Naive B cell (primary cell): ENCODE measurements around the gene SLC7A11. TPM values are rescaled to one million over a fixed set of nuclear protein-coding genes. Genes with fewer than 3 reads are reported as not detected.

Experiments
- ATAC-seq, 2 donors: fragments of 150-1000 bp; cut with Tn5 transposase; 2 replicates each; pipeline ENCODE4 v1.10.0; 2021; ENCODE audit warnings: low read depth in 2 of 2, mild to moderate bottlenecking in 2 of 2, moderate library complexity in 2 of 2
- DNase-seq: peaks from one replicate; pipeline ENCODE4 v3.0.0; 2022
- H3K27ac Mint-ChIP-seq, 6 donors: one replicate each; pipeline ENCODE4 v1.8.0; 2020 to 2022; ENCODE audit warnings: mild to moderate bottlenecking in 6 of 6, mixed read lengths in 6 of 6, moderate library complexity in 5 of 6, inconsistent platforms in 2 of 6
- H3K27me3 Mint-ChIP-seq, 3 donors: one replicate each; pipeline ENCODE4 v1.8.0; 2021 to 2022; ENCODE audit warnings: mixed read lengths in 3 of 3, mild to moderate bottlenecking in 1 of 3
- H3K36me3 Mint-ChIP-seq, 2 donors: one replicate each; pipeline ENCODE4 v1.8.0; 2020 to 2022; ENCODE audit warnings: mixed read lengths in 2 of 2, inconsistent platforms in 1 of 2, mild to moderate bottlenecking in 1 of 2
- H3K4me1 Mint-ChIP-seq, 3 donors: one replicate each; pipeline ENCODE4 v1.8.0; 2020 to 2022; ENCODE audit warnings: mixed read lengths in 3 of 3, inconsistent platforms in 1 of 3, mild to moderate bottlenecking in 1 of 3, moderate library complexity in 1 of 3
- H3K4me3 Mint-ChIP-seq, 8 donors: one replicate each; pipeline ENCODE4 v1.8.0; 2020 to 2022; ENCODE audit warnings: mild to moderate bottlenecking in 8 of 8, mixed read lengths in 8 of 8, moderate library complexity in 8 of 8, inconsistent platforms in 2 of 8
- H3K9me3 Mint-ChIP-seq, 7 donors: one replicate each; pipeline ENCODE4 v1.8.0; 2020 to 2022; ENCODE audit warnings: mixed read lengths in 7 of 7, mild to moderate bottlenecking in 5 of 7, inconsistent platforms in 2 of 7, moderate library complexity in 1 of 7
- polyA plus RNA-seq, 6 donors: library from polyadenylated mRNA; unstranded; fragments of 300-500 nt; fragmentation: Illumina TruSeq; gene quantifications; one replicate each; pipeline ENCODE4 v1.2.3, GENCODE V29; 2021; ENCODE audit warnings: low read depth in 6 of 6

Gene SLC7A11
- polyA plus RNA-seq, 6 donors from 2014 or later: not detected

DNA sequence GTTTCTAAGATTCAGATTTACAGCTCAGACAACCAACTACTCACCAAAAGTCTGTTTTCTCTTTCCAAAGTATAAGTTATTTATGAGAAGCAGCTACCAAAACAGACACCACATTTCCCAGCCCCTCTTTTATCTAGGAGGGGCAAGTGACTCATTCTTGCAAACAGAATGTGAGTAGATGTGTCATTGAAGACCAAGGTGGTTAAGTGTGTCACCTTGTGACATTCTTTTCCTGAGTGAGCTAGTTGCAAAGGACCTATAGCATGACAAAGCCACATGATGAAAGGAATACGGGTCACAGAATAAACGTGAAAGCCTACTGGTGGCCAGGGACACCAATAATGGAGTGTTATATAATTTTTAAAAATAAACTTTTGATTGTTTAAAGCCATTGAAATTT, 50.0 kb downstream of the SLC7A11 start:
- no peak overlapping the region for H3K27ac Mint-ChIP-seq
- DNase-seq (no peak), ATAC-seq (no peak)
- peaks cover 18 to 23% (median 19%) of the 10 kb centered on the region in 3 donors for H3K27me3 Mint-ChIP-seq
- no peaks in the 10 kb centered on the region for H3K9me3 Mint-ChIP-seq
- peaks cover 13 to 26% (median 16%) of the 10 kb centered on the region in 3 donors for H3K4me1 Mint-ChIP-seq
- H3K4me3 Mint-ChIP-seq: no peak overlapping the region
- H3K36me3 Mint-ChIP-seq: no peaks in the 10 kb centered on the region

DNA sequence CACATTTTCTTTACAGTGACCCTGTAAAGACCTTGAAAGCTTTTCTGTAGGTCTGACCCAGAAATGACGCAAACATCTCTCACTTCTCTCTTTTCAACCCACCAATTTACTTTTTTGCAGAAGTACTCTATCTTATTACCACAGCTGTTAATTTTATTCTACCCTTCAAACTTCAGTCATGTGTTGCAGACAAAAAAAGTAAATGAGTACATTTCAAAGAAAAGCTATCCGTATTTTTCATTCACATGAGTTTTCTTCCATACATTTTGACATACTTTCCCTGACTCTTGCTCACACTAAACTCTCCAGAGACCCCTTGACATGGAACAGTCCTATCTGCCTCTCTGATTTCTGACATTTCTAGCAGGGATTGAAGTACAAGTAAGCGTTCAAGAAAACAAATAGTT, 51.7 kb downstream of the SLC7A11 start:
- Mint-ChIP-seq H3K27ac (peak overlapping the region; percentile 1 to 86 (median 33)), H3K9me3 (no peaks in the 10 kb centered on the region), H3K4me3 (peak overlapping the region in 6 of 8 donors; percentile 17 to 59 (median 44)), H3K4me1 (peaks cover 13 to 26% (median 16%) of the 10 kb centered on the region in 3 donors), H3K27me3 (peaks cover 12 to 14% (median 13%) of the 10 kb centered on the region in 3 donors), H3K36me3 (no peaks in the 10 kb centered on the region)
- peak; percentile 98 to 99 for ATAC-seq
- DNase-seq: peak; percentile 60

DNA sequence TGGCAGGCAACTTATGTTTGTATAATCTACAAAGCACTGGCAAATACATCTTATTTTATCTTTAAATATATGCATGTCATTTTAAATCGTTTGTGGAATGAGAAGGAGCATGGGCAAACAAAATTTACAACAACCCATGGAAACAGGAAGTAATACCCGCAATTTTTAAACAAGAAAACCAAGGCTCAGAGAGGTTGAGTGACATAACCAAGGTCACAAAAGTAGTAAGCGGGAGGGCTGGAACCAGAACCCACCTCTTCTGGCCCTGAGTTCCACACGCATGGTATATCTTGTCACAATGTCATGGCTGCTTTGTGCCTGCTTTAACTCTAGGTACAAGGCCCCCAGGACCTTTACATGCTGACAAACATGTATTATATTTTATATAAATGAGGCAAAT, 52.9 kb downstream of the SLC7A11 start:
- peaks cover 13 to 26% (median 16%) of the 10 kb centered on the region in 3 donors for H3K4me1 Mint-ChIP-seq
- H3K36me3 Mint-ChIP-seq: no peaks in the 10 kb centered on the region
- no peaks in the 10 kb centered on the region for H3K9me3 Mint-ChIP-seq
- peak overlapping the region in 1 of 8 donors; percentile 15 for H3K4me3 Mint-ChIP-seq
- peaks cover 0 to 2% (median 2%) of the 10 kb centered on the region in 3 donors for H3K27me3 Mint-ChIP-seq
- DNase-seq: no peak
- H3K27ac Mint-ChIP-seq: peak overlapping the region in 2 of 6 donors; percentile 41 to 67
- no peak for ATAC-seq

DNA sequence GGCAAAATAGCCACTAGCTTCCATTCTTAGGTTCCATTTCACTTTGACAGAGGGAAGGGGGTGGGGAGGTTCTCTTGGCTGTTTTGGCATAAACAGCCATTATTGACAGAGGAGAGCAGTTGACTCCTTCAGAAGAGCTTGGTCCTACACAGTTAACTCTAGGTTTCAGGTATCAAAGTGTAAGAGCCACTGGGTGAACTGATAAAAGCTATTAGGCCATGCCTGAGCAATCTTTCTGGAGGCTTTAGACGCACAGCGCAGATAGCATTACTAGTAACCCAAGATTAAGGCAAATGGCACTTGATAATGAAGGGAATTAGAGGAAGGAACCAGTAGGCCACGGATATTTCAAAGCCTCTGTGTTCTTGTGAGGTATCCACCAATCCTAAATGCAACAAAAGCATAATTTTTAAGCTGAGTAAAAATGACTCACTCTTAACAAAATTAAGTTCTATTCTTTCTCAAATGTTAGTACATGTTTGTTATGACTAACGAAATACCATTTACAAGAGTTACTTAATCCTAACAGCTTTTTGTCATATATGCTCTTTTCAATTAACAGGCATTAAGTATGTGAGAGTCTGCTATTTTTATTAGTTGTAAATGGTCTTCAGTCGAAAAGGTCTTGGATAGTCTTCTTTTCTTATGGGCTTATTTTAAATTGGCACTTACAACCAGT, 53.6 kb downstream of the SLC7A11 start:
- no peak overlapping the region for H3K4me3 Mint-ChIP-seq
- peaks cover 0 to 1% (median 0%) of the 10 kb centered on the region in 3 donors for H3K27me3 Mint-ChIP-seq
- H3K27ac Mint-ChIP-seq: peak overlapping the region in 1 of 6 donors; percentile 70
- DNase-seq (no peak), ATAC-seq (no peak)
- H3K4me1 Mint-ChIP-seq: peaks cover 13 to 26% (median 16%) of the 10 kb centered on the region in 3 donors
- H3K9me3 Mint-ChIP-seq: no peaks in the 10 kb centered on the region
- H3K36me3 Mint-ChIP-seq: no peaks in the 10 kb centered on the region

DNA sequence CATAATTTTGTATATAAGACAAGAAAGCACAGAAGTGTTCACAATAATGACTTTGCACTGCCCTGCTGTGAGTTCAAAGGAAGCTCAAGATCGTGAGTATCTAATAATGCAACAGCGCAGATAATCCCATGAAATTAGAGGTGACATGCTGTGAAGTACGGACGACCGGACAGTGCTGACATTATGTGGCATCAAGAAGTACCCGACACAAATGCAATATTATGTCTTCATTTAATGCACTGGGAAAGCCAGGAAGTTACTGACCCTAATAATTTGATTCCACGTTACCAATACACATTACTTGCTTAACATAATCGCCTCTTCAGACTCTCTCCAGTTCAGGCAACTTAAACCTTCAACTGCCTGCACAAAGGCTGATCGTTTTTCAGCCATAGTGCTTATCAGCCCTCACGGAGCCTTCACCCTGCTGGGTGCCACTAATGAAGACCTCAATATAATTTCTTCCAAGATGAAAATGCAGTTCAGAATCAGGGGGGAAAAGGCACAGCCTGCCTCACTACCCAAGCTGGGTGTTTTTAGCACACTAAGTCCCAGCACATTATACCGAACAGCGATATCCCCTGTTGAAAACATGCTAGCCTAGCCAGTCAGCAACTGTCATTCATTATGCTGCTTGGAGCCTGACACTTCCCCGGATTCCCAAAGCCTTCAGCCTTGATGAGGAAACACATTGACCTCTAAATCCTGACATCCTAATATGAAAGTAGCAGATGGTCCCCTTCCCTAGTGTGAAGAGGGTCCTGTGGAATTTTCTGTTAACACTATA, 56.1 kb downstream of the SLC7A11 start:
- ATAC-seq (no peak), DNase-seq (no peak)
- no peak overlapping the region for H3K4me3 Mint-ChIP-seq
- peaks cover 4 to 17% (median 14%) of the 10 kb centered on the region in 3 donors for H3K27me3 Mint-ChIP-seq
- no peak overlapping the region for H3K27ac Mint-ChIP-seq
- peaks cover 8 to 22% (median 11%) of the 10 kb centered on the region in 3 donors for H3K4me1 Mint-ChIP-seq
- H3K9me3 Mint-ChIP-seq: no peaks in the 10 kb centered on the region
- H3K36me3 Mint-ChIP-seq: no peaks in the 10 kb centered on the region

DNA sequence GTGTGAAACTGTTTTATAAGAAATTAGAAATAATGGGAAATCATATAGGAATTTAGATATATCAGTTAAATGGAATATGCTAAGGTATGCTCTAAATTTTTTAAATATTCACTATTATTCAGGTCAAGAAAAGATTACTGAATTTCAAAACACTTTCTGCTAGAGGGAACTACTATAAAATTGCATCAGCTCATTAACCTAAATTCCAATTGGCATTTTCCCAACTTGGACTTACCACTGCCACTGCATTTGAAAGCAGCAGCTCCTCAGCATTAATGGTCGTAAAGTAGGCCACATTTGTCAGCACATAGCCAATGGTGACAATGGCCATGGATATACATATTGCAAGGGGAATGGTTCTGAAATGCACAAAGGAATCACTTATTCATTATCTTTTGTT, 57.3 kb downstream of the SLC7A11 start:
- peaks cover 0 to 10% (median 2%) of the 10 kb centered on the region in 3 donors for H3K4me1 Mint-ChIP-seq
- H3K27ac Mint-ChIP-seq: no peak overlapping the region
- no peak for ATAC-seq
- peaks cover 12 to 28% (median 21%) of the 10 kb centered on the region in 3 donors for H3K27me3 Mint-ChIP-seq
- H3K36me3 Mint-ChIP-seq: no peaks in the 10 kb centered on the region
- no peak for DNase-seq
- no peaks in the 10 kb centered on the region for H3K9me3 Mint-ChIP-seq
- no peak overlapping the region for H3K4me3 Mint-ChIP-seq

DNA sequence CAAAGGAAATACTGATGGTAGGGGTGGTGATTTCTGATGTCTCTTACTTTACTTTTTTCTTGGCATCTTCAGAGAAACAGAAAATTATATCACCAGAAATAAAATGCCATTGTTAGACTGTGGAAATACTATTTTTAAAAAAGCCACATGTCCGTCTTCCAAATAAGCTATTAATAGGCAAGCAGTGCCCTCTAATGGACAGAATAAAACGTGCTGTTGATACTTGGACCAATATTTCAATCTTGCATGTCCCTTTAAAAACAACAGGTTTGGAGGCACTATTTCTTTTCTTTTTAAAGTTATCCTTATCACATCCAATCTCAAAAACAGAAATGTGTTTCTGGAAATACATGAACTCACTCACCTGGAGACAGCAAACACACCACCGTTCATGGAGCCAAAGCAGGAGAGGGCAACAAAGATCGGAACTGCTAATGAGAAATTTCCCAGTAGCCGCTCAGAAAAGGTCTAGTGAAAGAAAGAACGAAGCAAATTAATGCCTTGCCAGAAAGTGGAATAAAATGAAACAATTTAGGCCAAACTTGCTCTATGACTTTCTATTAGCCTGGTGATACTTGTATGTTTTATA, 59.2 kb downstream of the SLC7A11 start:
- peak in 1 of 2 donors; percentile 23 for ATAC-seq
- DNase-seq: peak; percentile 20
- H3K9me3 Mint-ChIP-seq: no peaks in the 10 kb centered on the region
- H3K27ac Mint-ChIP-seq: no peak overlapping the region
- H3K27me3 Mint-ChIP-seq: peaks cover 15 to 32% (median 21%) of the 10 kb centered on the region in 3 donors
- H3K4me1 Mint-ChIP-seq: no peaks in the 10 kb centered on the region
- H3K4me3 Mint-ChIP-seq: no peak overlapping the region
- H3K36me3 Mint-ChIP-seq: no peaks in the 10 kb centered on the region

DNA sequence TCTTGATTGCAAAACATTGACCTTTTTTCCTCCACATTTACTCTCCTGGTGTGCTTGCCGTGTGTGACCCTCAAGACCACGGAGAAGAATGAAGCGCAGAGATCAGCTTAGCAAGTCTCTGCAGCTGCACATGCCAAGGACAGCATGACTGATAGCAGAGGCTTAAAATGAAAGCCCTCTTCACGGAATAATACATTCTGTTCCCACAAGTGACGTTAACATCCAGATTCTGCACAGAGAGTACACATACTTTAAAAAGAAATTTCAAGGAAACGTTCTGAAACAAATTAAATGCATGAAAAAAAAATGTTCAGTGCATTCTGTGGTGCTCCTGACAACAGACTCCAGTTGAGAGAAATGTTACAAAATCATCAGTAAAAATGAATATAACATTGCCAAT, 60.9 kb downstream of the SLC7A11 start:
- Mint-ChIP-seq H3K36me3 (no peaks in the 10 kb centered on the region), H3K27ac (no peak overlapping the region), H3K4me3 (no peak overlapping the region), H3K9me3 (no peaks in the 10 kb centered on the region), H3K27me3 (peaks cover 15 to 34% (median 21%) of the 10 kb centered on the region in 3 donors), H3K4me1 (no peaks in the 10 kb centered on the region)
- ATAC-seq: no peak
- DNase-seq: no peak

DNA sequence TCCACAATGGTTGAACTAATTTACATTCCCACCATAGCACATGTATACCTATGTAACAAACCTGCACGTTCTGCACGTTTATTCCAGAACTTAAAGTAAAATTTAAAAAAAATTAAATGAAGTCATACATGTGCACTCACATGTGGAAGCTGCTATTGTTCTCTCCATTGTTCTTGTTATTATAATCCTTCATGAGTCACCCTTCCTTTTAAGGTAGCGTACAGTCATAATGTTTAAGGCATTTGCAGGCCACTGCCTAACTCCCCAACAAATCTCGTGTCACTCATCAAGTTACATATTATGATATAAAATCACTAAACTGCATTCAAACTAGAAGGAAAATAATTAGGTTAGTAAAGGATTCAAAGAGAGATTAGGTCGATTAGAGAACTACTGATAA, 63.6 kb downstream of the SLC7A11 start:
- H3K27ac Mint-ChIP-seq: no peak overlapping the region
- DNase-seq (no peak), ATAC-seq (no peak)
- no peaks in the 10 kb centered on the region for H3K36me3 Mint-ChIP-seq
- H3K4me1 Mint-ChIP-seq: no peaks in the 10 kb centered on the region
- peaks cover 15 to 34% (median 24%) of the 10 kb centered on the region in 3 donors for H3K27me3 Mint-ChIP-seq
- H3K4me3 Mint-ChIP-seq: no peak overlapping the region
- no peaks in the 10 kb centered on the region for H3K9me3 Mint-ChIP-seq

DNA sequence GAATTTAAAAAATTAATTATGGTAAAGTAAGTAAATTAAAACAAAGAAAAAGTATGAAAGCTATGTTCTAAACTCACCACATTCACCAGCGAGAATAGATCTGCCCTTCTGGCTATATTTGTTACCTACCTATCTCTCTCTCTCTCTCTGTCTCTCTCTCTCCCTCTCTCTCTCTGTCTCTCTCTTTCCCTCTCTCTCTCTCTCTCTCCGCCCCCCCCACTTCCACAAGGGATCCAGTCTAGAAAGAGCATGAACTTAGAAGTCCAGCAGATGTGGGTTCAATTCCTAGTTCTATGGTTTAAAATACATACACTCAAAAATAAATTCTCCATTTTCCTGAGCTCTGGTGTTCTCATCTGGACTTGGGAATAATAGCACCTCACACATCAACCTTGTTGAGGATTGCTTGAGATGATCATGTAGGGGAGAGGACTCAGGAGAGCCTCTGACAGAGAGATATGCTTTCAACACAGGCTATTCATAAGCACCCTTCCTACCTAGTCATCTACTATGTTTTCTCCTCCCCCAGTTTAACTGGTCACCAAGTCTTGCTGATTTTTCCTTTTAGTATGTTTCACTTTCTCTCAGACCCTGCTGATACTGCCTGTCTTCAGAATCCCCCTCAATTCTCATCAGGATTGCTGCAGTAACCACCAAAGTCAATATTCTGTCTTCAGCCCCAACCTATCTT, 64.7 kb downstream of the SLC7A11 start:
- DNase-seq: no peak
- peaks cover 12 to 26% (median 17%) of the 10 kb centered on the region in 3 donors for H3K27me3 Mint-ChIP-seq
- H3K4me3 Mint-ChIP-seq: peak overlapping the region in 1 of 8 donors; percentile 3
- H3K4me1 Mint-ChIP-seq: no peaks in the 10 kb centered on the region
- no peak overlapping the region for H3K27ac Mint-ChIP-seq
- H3K36me3 Mint-ChIP-seq: no peaks in the 10 kb centered on the region
- H3K9me3 Mint-ChIP-seq: no peaks in the 10 kb centered on the region
- ATAC-seq: no peak

DNA sequence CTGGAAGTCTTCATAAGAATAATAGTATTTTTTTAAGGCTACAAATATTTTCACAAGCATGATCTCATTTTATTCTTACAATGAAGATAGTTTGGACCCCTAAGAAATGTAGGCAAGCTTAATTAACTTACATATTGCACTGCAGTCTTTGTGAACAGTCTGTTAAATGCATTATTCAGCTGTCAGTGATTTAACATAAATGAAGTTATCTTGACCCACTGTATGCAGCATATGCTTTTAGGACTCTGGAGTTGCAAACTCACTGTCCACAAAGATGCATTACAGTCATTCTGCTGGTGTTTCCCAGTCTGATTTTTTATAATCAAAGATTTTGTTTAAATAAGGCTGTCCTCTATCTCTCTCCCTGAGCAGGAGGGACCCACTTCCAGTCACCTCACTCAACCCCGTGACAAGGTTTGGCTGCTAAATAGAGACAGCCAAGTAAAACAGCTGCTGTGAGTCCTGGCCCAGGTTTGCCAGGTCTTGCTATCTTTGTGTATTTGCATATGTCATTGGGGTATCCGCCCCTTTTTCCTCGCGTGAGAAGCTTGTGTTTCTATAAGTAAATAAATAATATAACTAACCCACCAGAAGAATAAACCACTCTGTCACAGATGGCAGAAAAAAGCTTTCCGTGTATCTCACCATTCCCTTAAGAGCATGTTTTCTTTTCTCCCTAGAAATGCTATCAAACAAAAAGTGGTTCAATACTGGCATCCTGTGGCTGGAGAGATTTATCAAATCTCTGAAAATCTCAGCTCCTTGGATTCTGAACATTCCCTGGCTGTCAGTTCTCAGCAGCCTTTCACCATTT, 67.0 kb downstream of the SLC7A11 start:
- Mint-ChIP-seq H3K27me3 (peaks cover 4 to 9% (median 4%) of the 10 kb centered on the region in 3 donors), H3K9me3 (no peaks in the 10 kb centered on the region), H3K36me3 (no peaks in the 10 kb centered on the region), H3K27ac (no peak overlapping the region), H3K4me1 (no peaks in the 10 kb centered on the region), H3K4me3 (no peak overlapping the region)
- DNase-seq: no peak
- ATAC-seq: no peak

DNA sequence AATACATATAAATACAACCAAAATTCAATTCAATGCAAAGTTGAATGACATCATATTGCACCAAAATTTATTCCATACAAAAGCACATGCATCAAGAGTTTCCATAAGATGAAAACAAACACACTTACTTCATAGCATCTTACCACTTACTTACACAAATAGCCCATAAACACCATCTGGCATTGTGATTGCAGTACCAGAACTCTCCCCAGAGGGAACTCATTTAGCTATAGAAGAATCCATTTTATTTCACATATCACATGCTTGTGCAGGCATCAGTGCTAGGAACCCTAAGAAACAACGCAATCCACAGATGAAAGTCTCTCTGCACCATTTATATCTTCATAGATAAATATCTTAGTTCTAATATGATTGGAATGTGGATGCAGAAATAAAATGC, 77.9 kb downstream of the SLC7A11 start:
- H3K4me3 Mint-ChIP-seq: no peak overlapping the region
- no peaks in the 10 kb centered on the region for H3K36me3 Mint-ChIP-seq
- DNase-seq (no peak), ATAC-seq (no peak)
- no peaks in the 10 kb centered on the region for H3K9me3 Mint-ChIP-seq
- H3K27ac Mint-ChIP-seq: no peak overlapping the region
- H3K4me1 Mint-ChIP-seq: no peaks in the 10 kb centered on the region
- peaks cover 7 to 10% (median 8%) of the 10 kb centered on the region in 3 donors for H3K27me3 Mint-ChIP-seq
